ENCODE results near the gene GATA6. TPM values are rescaled to one million over a fixed set of nuclear protein-coding genes. Genes with fewer than 3 reads are reported as not detected.

The GATA6 gene
- polyA plus RNA-seq, 1 of the 3 experiments (the other 2 are of a cell fraction): not detected

DNA sequence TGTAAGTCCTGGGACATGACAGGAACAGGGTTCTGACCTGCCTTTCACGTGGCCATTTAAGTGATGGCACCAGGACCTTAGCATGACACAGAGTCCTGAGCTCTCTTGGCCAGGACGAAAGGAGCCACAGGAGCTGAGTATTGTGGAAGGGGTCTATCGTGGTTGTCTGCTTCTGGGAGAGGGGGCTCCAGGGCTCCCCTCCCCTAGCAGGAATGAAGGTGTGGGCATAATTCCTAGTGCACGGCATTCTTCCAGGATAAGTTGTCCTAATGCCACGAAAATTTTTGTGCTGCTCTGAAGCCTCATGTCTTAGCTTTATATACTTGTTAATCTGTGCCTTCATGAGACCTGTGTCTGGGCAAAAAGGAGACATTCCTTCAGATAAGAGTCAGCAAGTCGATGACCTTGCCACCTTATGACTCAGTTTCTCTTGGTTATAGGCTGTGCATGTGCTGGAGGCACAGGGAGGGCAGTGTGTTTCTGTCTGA lies 17.1 kb downstream of the GATA6 start (continued):
- TF ChIP-seq TAF1 (IDR thresholded peaks at IDR 0.05; ENCODE audit: borderline replicate concordance, low read depth, low read length): no peak
- TF ChIP-seq JUND (IDR thresholded peaks at IDR 0.05): no peak
- TF ChIP-seq GABPA (IDR thresholded peaks at IDR 0.05; ENCODE audit: low read depth): no peak

DNA sequence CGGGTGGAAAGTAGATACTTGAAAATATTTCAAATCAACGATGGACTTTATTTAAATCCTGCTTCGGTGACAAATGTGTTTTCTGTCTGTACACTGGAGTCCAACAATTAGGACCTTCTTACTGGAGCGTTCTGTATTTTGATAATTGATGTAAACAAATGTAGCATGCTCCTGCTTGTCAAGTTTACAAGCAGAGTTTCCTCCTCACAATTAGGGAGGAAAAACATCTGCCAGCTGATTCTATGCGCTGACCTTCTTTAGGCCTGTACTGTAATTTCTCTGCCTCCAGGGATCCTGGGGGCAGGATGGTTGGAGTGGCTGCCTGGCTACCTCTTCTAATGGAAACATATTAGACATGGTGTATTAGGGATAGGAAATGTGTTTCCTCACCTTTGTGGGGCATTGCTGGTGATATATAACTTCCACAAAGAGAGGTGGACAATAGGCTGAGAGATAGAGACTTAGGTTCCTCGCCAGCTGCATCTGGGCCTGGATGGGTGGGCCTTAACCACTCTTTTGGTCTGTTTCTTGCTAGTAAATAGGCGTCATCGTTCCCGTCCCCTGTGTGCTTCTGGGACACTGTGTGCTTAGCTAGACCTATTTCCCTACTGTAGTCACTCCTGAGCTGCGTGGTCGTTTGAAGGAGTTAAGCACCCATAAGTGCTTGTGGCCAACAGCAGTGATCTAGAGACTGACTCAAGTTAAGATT lies 19.3 kb downstream of the GATA6 start:
- H3K9me2 ChIP-seq: no peaks in the 10 kb centered on the region
- no peak overlapping the region for H3K9ac ChIP-seq
- H3K4me2 ChIP-seq: no peak overlapping the region
- H3F3A ChIP-seq (replicated peaks; ENCODE audit: insufficient read depth): no peaks in the 10 kb centered on the region
- no peak overlapping the region for H3K27ac ChIP-seq (ENCODE audit: low read depth in 2 of 2, low read length in 1 of 2)
- no peak overlapping the region for H3K4me3 ChIP-seq (ENCODE audit: low read depth in 2 of 2, low read length in 1 of 2)
- ChIA-PET POLR2A (no interaction called here), CTCF (no interaction called here)
- H3K4me1 ChIP-seq (ENCODE audit: control insufficient read depth in 1 of 2, insufficient read depth in 2 of 2, low read depth in 1 of 2, low read length in 1 of 2): no peaks in the 10 kb centered on the region
- TF ChIP-seq IRF3 (IDR thresholded peaks at IDR 0.05; ENCODE audit: low read depth, low read length): no peak
- TF ChIP-seq EZH2phosphoT487 (IDR thresholded peaks at IDR 0.05; ENCODE audit: borderline replicate concordance, low read depth): no peak
- no peak for TF ChIP-seq TAF1 (IDR thresholded peaks at IDR 0.05; ENCODE audit: borderline replicate concordance, low read depth, low read length)
- TF ChIP-seq RAD21 (IDR thresholded peaks at IDR 0.05; ENCODE audit: low read length): no peak
- TF ChIP-seq RCOR1 (IDR thresholded peaks at IDR 0.05; ENCODE audit: low read length): no peak
- TF ChIP-seq EP300 (IDR thresholded peaks at IDR 0.05; ENCODE audit: borderline replicate concordance in 1 of 2, low read depth in 1 of 2, low read length in 1 of 2): no peak
- TF ChIP-seq RFX5 (IDR thresholded peaks at IDR 0.05; ENCODE audit: low read length): no peak
- no peak for TF ChIP-seq TCF12 (IDR thresholded peaks at IDR 0.05)
- no peak for TF ChIP-seq POLR2AphosphoS5 (IDR thresholded peaks at IDR 0.05; ENCODE audit: low read depth, low read length)
- 36% methylated on average over 11 of the region's 11 CpGs for WGBS (ENCODE audit: low lambda C conversion rate)
- H3K27me3 ChIP-seq (ENCODE audit: insufficient read depth): peaks cover 74% of the 10 kb centered on the region
- no peaks in the 10 kb centered on the region for H4K20me1 ChIP-seq (ENCODE audit: insufficient read depth)
- H2AFZ ChIP-seq (ENCODE audit: low read depth): no peak overlapping the region
- H3K36me3 ChIP-seq (replicated peaks in 1 of 2; ENCODE audit: control insufficient read depth in 1 of 2, insufficient read depth in 2 of 2, low read length in 1 of 2): no peaks in the 10 kb centered on the region
- H3K9me3 ChIP-seq: no peaks in the 10 kb centered on the region
- H3K79me2 ChIP-seq (ENCODE audit: insufficient read depth): no peaks in the 10 kb centered on the region
- DNase-seq: no peak

- H3K4me3 ChIP-seq (ENCODE audit: low read depth in 2 of 2, low read length in 1 of 2): no peak overlapping the region
- no peaks in the 10 kb centered on the region for H3K9me2 ChIP-seq
- no peaks in the 10 kb centered on the region for H3K36me3 ChIP-seq (replicated peaks in 1 of 2; ENCODE audit: control insufficient read depth in 1 of 2, insufficient read depth in 2 of 2, low read length in 1 of 2)
- H3K27me3 ChIP-seq (ENCODE audit: insufficient read depth): peaks cover 76% of the 10 kb centered on the region
- H3K79me2 ChIP-seq (ENCODE audit: insufficient read depth): no peaks in the 10 kb centered on the region
- no peaks in the 10 kb centered on the region for H3K9me3 ChIP-seq
- WGBS (ENCODE audit: low lambda C conversion rate): 32% methylated on average over 11 of the region's 11 CpGs
- DNase-seq: no peak
- no peaks in the 10 kb centered on the region for H3K4me1 ChIP-seq (ENCODE audit: control insufficient read depth in 1 of 2, insufficient read depth in 2 of 2, low read depth in 1 of 2, low read length in 1 of 2)
- H3K9ac ChIP-seq: no peak overlapping the region
- no peaks in the 10 kb centered on the region for H4K20me1 ChIP-seq (ENCODE audit: insufficient read depth)
- no peak overlapping the region for H2AFZ ChIP-seq (ENCODE audit: low read depth)
- H3K4me2 ChIP-seq: no peak overlapping the region
- H3K27ac ChIP-seq (ENCODE audit: low read depth in 2 of 2, low read length in 1 of 2): no peak overlapping the region
- no peaks in the 10 kb centered on the region for H3F3A ChIP-seq (replicated peaks; ENCODE audit: insufficient read depth)
- CTCF ChIA-PET: no interaction called here
- POLR2A ChIA-PET: no interaction called here
- TF ChIP-seq RCOR1 (IDR thresholded peaks at IDR 0.05; ENCODE audit: low read length): no peak
- no peak for TF ChIP-seq MXI1 (IDR thresholded peaks at IDR 0.05; ENCODE audit: low read depth, low read length)
- no peak for TF ChIP-seq USF1 (IDR thresholded peaks at IDR 0.05; ENCODE audit: borderline replicate concordance, low read depth)
- TF ChIP-seq EP300 (IDR thresholded peaks at IDR 0.05; ENCODE audit: borderline replicate concordance in 1 of 2, low read depth in 1 of 2, low read length in 1 of 2): no peak
- no peak for TF ChIP-seq FOXJ3 (CRISPR knock-in tag; IDR thresholded peaks at IDR 0.05)
- no peak for TF ChIP-seq TAF1 (IDR thresholded peaks at IDR 0.05; ENCODE audit: borderline replicate concordance, low read depth, low read length)
- TF ChIP-seq RFX5 (IDR thresholded peaks at IDR 0.05; ENCODE audit: low read length): no peak
- TF ChIP-seq, protein P1, sequence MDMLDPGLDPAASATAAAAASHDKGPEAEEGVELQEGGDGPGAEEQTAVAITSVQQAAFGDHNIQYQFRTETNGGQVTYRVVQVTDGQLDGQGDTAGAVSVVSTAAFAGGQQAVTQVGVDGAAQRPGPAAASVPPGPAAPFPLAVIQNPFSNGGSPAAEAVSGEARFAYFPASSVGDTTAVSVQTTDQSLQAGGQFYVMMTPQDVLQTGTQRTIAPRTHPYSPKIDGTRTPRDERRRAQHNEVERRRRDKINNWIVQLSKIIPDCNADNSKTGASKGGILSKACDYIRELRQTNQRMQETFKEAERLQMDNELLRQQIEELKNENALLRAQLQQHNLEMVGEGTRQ (IDR thresholded peaks at IDR 0.05; ENCODE audit: borderline replicate concordance, low read depth, low read length): no peak
- TF ChIP-seq ZBTB33 (IDR thresholded peaks at IDR 0.05; ENCODE audit: borderline replicate concordance, low read depth): no peak
- no peak for TF ChIP-seq RAD21 (IDR thresholded peaks at IDR 0.05; ENCODE audit: low read length)
- no peak for TF ChIP-seq EZH2phosphoT487 (IDR thresholded peaks at IDR 0.05; ENCODE audit: borderline replicate concordance, low read depth)
- TF ChIP-seq GATA2 (CRISPR knock-in tag; IDR thresholded peaks at IDR 0.05): no peak
- no peak for TF ChIP-seq YY1 (IDR thresholded peaks at IDR 0.05; ENCODE audit: low read depth)
Observed at GRCh38 chr18:22189449-22190166, 20.2 kb downstream of the GATA6 start.

Data from SK-N-SH (cell line).